ENCODE measurements around the gene CPN2. TPM values are rescaled to one million over a fixed set of nuclear protein-coding genes. Genes with fewer than 3 reads are reported as not detected.

CPN2 gene
- total and polyA plus RNA-seq, 10 of the 15 experiments (the other 5 are each of a cell fraction or from before 2014, with no cell fraction given): not detected

DNA sequence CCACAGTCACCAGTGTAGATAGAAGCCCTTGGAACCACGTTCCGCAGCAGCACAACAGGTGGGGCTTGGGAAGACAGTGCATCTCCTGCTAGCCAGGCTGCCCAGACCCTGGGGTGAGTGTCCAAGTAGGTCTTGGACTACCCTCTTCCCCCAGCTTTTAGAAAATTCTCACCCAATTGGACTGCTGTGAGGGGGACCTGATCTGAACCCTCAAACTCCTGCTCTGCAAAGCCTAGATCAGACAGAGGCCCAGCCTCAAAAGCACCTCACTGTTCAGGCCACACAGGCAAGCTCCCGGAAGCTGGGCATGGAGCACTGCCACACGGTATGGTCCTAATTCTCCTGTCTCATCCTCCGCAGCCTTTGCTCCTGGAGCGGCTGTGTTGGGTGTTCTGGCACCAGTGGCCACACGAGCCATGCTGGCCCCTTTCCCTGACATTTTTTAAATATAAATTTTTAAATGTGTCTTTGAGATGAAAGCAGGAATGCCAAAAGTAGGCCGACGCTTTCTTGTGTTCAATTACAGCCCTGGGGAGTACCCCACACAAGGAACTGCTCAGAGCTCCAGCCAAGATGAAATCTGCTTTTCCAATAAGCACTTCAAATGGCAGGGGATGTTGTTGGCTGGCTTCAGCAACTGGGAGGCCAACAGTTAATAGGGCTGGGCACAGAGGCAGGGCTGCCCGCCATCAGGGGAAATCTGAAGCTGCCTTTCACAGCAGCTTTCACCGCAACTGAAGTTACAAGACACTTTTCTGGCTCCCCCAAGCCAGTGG, 40.9 kb downstream of the CPN2 start:
- Histone ChIP-seq H3K9me3 (replicated peaks; ENCODE audit: control insufficient read depth, insufficient read depth, low read length) (no peaks in the 10 kb centered on the region), H3K79me2 (ENCODE audit: control insufficient read depth, insufficient read depth, low read length) (no peaks in the 10 kb centered on the region), H4K20me1 (ENCODE audit: control insufficient read depth, insufficient read depth) (no peaks in the 10 kb centered on the region), H2AFZ (ENCODE audit: control insufficient read depth, low read depth, low read length) (no peak overlapping the region), H3K27ac (ENCODE audit: control insufficient read depth, insufficient read depth) (no peak overlapping the region), H3K4me2 (ENCODE audit: control insufficient read depth, insufficient read depth) (no peak overlapping the region), H3K9ac (ENCODE audit: control insufficient read depth, insufficient read depth, low read length) (no peak overlapping the region), H3K4me1 (ENCODE audit: control insufficient read depth, insufficient read depth, low read length) (peaks cover 47% of the 10 kb centered on the region), H3K4me3 (no peak overlapping the region), H3K27me3 (replicated peaks in 1 of 2; ENCODE audit: control insufficient read depth in 2 of 2, insufficient read depth in 2 of 2, low read length in 1 of 2) (no peaks in the 10 kb centered on the region; a peak in 1 of 4 replicates), H3K36me3 (ENCODE audit: control insufficient read depth in 2 of 2, insufficient read depth in 2 of 2, low read length in 1 of 2) (no peaks in the 10 kb centered on the region)
- BruUV-seq (replicated peaks): no TSS peak
- ChIA-PET RAD21 (ENCODE audit: unreplicated experiment) (interaction anchor here (1.0 to 2.2 kb wide), 2 partner anchors 179 to 478 kb away, joined by 3 to 13 read pairs; no protein-coding TSS in a partner anchor), SMC1A (ENCODE audit: uncharacterized antibody, unreplicated experiment) (interaction anchor here (0.9 to 2.3 kb wide), 5 partner anchors 173 to 535 kb away, joined by 3 to 7 read pairs (median 5); no protein-coding TSS in a partner anchor), CTCF (interaction anchor here (0.7 to 2.9 kb wide), 4 partner anchors 179 to 645 kb away, joined by 3 to 14 read pairs (median 8); no protein-coding TSS in a partner anchor), POLR2A (no interaction called here)
- ATAC-seq (no peak), FAIRE-seq (no peak), DNase-seq (ENCODE audit: low read depth, low spot score) (no peak)
- WGBS (ENCODE audit: insufficient coverage, insufficient replicate concordance, low lambda C conversion rate, missing lambda C conversion rate): 93% methylated on average over 11 of the region's 11 CpGs
- TF ChIP-seq GATAD2B (conservative IDR thresholded peaks at IDR 0.05; ENCODE audit: low read depth) (no peak), ZNF622 (IDR thresholded peaks at IDR 0.05) (no peak), SMARCA5 (IDR thresholded peaks at IDR 0.05) (no peak), CREB1 (IDR thresholded peaks at IDR 0.05; ENCODE audit: low read depth) (no peak), FOS (IDR thresholded peaks at IDR 0.05; ENCODE audit: borderline replicate concordance, extremely low read depth, insufficient read length) (no peak), ZNF274 (IDR thresholded peaks at IDR 0.05; ENCODE audit: insufficient read depth, insufficient read length) (no peak), ZNF24 (IDR thresholded peaks at IDR 0.05) (no peak)
- TF ChIP-seq, protein P1, sequence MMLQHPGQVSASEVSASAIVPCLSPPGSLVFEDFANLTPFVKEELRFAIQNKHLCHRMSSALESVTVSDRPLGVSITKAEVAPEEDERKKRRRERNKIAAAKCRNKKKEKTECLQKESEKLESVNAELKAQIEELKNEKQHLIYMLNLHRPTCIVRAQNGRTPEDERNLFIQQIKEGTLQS (IDR thresholded peaks at IDR 0.05; ENCODE audit: borderline replicate concordance, extremely low read depth, low read depth, low read length): no peak
- TF ChIP-seq, protein P2, sequence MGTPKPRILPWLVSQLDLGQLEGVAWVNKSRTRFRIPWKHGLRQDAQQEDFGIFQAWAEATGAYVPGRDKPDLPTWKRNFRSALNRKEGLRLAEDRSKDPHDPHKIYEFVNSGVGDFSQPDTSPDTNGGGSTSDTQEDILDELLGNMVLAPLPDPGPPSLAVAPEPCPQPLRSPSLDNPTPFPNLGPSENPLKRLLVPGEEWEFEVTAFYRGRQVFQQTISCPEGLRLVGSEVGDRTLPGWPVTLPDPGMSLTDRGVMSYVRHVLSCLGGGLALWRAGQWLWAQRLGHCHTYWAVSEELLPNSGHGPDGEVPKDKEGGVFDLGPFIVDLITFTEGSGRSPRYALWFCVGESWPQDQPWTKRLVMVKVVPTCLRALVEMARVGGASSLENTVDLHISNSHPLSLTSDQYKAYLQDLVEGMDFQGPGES (IDR thresholded peaks at IDR 0.05): no peak
- TF ChIP-seq, protein P3, sequence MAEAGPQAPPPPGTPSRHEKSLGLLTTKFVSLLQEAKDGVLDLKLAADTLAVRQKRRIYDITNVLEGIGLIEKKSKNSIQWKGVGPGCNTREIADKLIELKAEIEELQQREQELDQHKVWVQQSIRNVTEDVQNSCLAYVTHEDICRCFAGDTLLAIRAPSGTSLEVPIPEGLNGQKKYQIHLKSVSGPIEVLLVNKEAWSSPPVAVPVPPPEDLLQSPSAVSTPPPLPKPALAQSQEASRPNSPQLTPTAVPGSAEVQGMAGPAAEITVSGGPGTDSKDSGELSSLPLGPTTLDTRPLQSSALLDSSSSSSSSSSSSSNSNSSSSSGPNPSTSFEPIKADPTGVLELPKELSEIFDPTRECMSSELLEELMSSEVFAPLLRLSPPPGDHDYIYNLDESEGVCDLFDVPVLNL (IDR thresholded peaks at IDR 0.05; ENCODE audit: low read depth, low read length): no peak
- intact Hi-C loops (cut with micrococcal nuclease; ENCODE audit: unreplicated experiment): loop anchor here (10.0 kb wide), 1 partner anchor 335 kb away; no protein-coding TSS in a partner anchor
- in situ Hi-C loops (cut with MboI): loop anchor here (5.0 kb wide), 1 partner anchor 648 kb away; no protein-coding TSS in a partner anchor
